SK-MEL-5 (cell line): ENCODE results near the gene POLR1G. TPM values are rescaled to one million over a fixed set of nuclear protein-coding genes. Genes with fewer than 3 reads are reported as not detected.

Source experiments
- DNase-seq: peaks from one replicate; pipeline ENCODE4 v3.0.0-alpha.2; 2016; ENCODE audit warnings: low read depth, low spot score
- in situ Hi-C: cut with HindIII; loops from 2 replicates; pipeline ENCODE4 v1.10.0; 2016; ENCODE audit warnings: low sequenced_read_pairs, high pct_unique_total_duplicates, low pct_unique_long_range_greater_than_20kb
- small RNA-seq, 2 experiments: library from RNA; depleted of rRNA; stranded (forward); fragments of <200 nt; gene quantifications; one replicate each; pipeline ENCODE3, GENCODE V24; 2014
- total RNA-seq: library from RNA; depleted of rRNA; stranded (reverse); fragments of >200 nt; shearing (Covaris generic); gene quantifications from 2 replicates; pipeline ENCODE4 v1.2.3, GENCODE V29; 2014; rRNA removed

POLR1G gene
- total RNA-seq, 1 experiment from 2014 or later: 20.2 TPM

GRCh38 chr19:45455707-45456499 is 49.5 kb downstream of the POLR1G start:
- in situ Hi-C loops: no loop called here
- DNase-seq: peak; percentile 46

DNA sequence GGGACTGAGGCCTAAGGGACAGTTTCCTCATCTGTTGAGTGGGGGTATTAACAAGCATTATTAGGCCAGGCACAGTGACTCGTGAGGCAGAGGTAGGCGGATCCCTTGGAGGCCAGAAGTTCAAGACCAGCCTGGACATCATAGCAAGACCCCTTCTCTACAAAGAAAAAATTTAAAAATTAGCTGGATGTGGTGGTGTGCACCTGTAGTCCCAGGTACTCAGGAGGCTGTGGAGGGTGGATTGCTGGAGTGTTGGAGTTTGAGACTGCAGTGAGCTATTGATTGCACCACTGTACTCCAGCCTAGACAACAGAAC is 50.0 kb downstream of the POLR1G start:
- no peak for DNase-seq
- in situ Hi-C loops: no loop called here

DNA sequence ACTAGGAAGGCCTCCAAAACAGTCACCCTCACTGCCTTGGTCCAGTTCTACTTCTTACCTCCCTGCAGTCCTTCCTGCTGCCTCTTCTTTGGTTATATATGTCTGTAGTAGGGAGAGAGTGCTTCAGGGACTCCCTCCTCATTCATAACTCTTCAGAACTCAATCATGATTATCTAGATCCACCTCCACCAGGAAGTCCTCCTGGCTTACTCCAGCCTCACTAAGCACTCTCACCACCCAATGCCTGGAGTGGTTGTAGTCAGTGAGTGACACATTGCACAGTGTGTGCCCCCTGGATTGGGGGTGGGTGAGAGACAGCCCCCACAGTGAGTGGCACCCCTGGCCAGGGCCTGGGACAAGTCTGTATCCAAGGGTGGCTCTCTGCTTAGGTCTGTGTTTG is 51.3 kb downstream of the POLR1G start:
- no peak for DNase-seq

More for the DNA sequence above, 51.3 kb downstream of the POLR1G start:
- in situ Hi-C loops: no loop called here

Small RNAs within 50 kb of the gene (small RNA-seq; reads per million reads assigned to genes)
- 0 reads per million in 2 experiments for gene MIR6088

Other genes with a start within 250 kb of the POLR1G start
- 0.03 TPM in 1 of 2 replicates, not detected in the other for gene NKPD1, start 245.7 kb upstream of the POLR1G start, total RNA-seq
- gene TRAPPC6A, start 228.4 kb upstream of the POLR1G start, total RNA-seq: 22.1 and 22.3 TPM in 2 replicates
- gene BLOC1S3, start 227.9 kb upstream of the POLR1G start, total RNA-seq: 3.7 and 5.3 TPM in 2 replicates
- gene EXOC3L2, start 161.2 kb upstream of the POLR1G start, total RNA-seq: not detected in 2 replicates
- gene MARK4, start 155.4 kb upstream of the POLR1G start, total RNA-seq: 7.2 and 7.7 TPM in 2 replicates
- gene CKM, start 83.8 kb upstream of the POLR1G start, total RNA-seq: not detected in 2 replicates
- 0.43 and 1.3 TPM in 2 replicates for gene KLC3, start 65.9 kb upstream of the POLR1G start, total RNA-seq
- 10.7 and 13.8 TPM in 2 replicates for gene ERCC2, start 36.1 kb upstream of the POLR1G start, total RNA-seq
- gene PPP1R13L, start 1.6 kb upstream of the POLR1G start, total RNA-seq: 1.5 and 1.8 TPM in 2 replicates
- gene ERCC1, start 17.3 kb downstream of the POLR1G start, total RNA-seq: 125 and 138 TPM in 2 replicates
- 0.13 and 0.42 TPM in 2 replicates for gene FOSB, start 61.4 kb downstream of the POLR1G start, total RNA-seq
- 10.0 and 12.8 TPM in 2 replicates for gene RTN2, start 90.4 kb downstream of the POLR1G start, total RNA-seq
- gene PPM1N, start 91.8 kb downstream of the POLR1G start, total RNA-seq: 0.74 and 1.9 TPM in 2 replicates
- 42.6 and 44.1 TPM in 2 replicates for gene VASP, start 100.8 kb downstream of the POLR1G start, total RNA-seq
- 7.0 and 10.2 TPM in 2 replicates for gene OPA3, start 178.2 kb downstream of the POLR1G start, total RNA-seq
- gene GPR4, start 195.6 kb downstream of the POLR1G start, total RNA-seq: 0.24 TPM in 1 of 2 replicates, not detected in the other
- 42.8 and 46.8 TPM in 2 replicates for gene EML2, start 232.8 kb downstream of the POLR1G start, total RNA-seq